T-cell (primary cell): ENCODE measurements around the gene SIRT7. TPM values are rescaled to one million over a fixed set of nuclear protein-coding genes. Genes with fewer than 3 reads are reported as not detected.
A peak's percentile ranks its signal among the peaks of the same experiment; 100 is the strongest.
"Not testable (repeated sequence)": the region's sequence is repeated elsewhere in the genome, so short reads cannot be mapped to it uniquely, and the experiment has no call there.

Experiments used
- ATAC-seq, 4 experiments: fragments of 200-7000 bp in 3 of 4; fragments of 150-1000 bp in 1 of 4; cut with Tn5 transposase; replicated peaks in 1 of 4; 1 replicate in 3 of 4; 2 replicates in 1 of 4; pipeline ENCODE4 v1.10.0; 2021; ENCODE audit warnings: moderate library complexity in 3 of 4, mild to moderate bottlenecking in 2 of 4, moderate number of reproducible peaks in 1 of 4
- CTCF ChIA-PET, 2 donors: fragments of 300-600 bp; sonication (Branson Sonifier 250); formaldehyde crosslinking; loops; one replicate each; lab custom pipeline; 2022; ENCODE audit warnings: antibody characterized with exemption in 2 of 2; lab: Charles Lee
- POLR2A ChIA-PET, 2 donors: fragments of 300-600 bp; sonication (Branson Sonifier 250); formaldehyde crosslinking; loops; one replicate each; lab custom pipeline; 2022; ENCODE audit warnings: antibody characterized with exemption in 2 of 2; lab: Charles Lee
- DNase-seq, 35 experiments: peaks; one replicate each; pipeline versions ENCODE4 v3.0.0 to v3.0.0-alpha.2; 2013 to 2023
- H3K27ac ChIP-seq: one replicate; pipeline ENCODE4 v1.5.1; 2013; ENCODE audit warnings: low read length
- H3K27me3 ChIP-seq, 2 experiments: replicated peaks in 1 of 2; 1 replicate in 1 of 2; 2 replicates in 1 of 2; pipeline versions ENCODE4 v1.6.1 to v1.7.0; 2013; ENCODE audit warnings: low read length in 1 of 2, mixed read lengths in 1 of 2; ENCODE audit not compliant: control insufficient read depth in 2 of 2, insufficient read depth in 2 of 2; ENCODE audit errors: extremely low read depth in 1 of 2
- H3K36me3 ChIP-seq, 2 donors: 1 replicate in 1 of 2; 2 replicates in 1 of 2; pipeline versions ENCODE4 v1.6.1 to v1.7.0; 2013; ENCODE audit warnings: low read length in 1 of 2; ENCODE audit not compliant: control insufficient read depth in 2 of 2, insufficient read depth in 1 of 2; ENCODE audit errors: extremely low read depth in 1 of 2
- H3K4me1 ChIP-seq, 2 experiments: 1 replicate in 1 of 2; 2 replicates in 1 of 2; pipeline versions ENCODE4 v1.6.1 to v1.7.0; 2013; ENCODE audit warnings: low read length in 2 of 2, mixed read lengths in 1 of 2; ENCODE audit not compliant: insufficient read depth in 2 of 2, control insufficient read depth in 1 of 2; ENCODE audit errors: extremely low read depth in 1 of 2
- H3K4me3 ChIP-seq, 2 donors: 1 replicate in 1 of 2; 2 replicates in 1 of 2; pipeline versions ENCODE4 v1.5.1 to v1.7.0; 2013; ENCODE audit warnings: mild to moderate bottlenecking in 2 of 2, low read length in 1 of 2, moderate library complexity in 1 of 2; ENCODE audit not compliant: control insufficient read depth in 1 of 2; ENCODE audit errors: extremely low read depth in 1 of 2
- H3K9me3 ChIP-seq: 2 replicates; pipeline ENCODE4 v1.7.0; 2013
- H3K27ac Mint-ChIP-seq, 2 donors: one replicate each; pipeline ENCODE4 v1.8.0; 2020 to 2021; ENCODE audit warnings: mild to moderate bottlenecking in 2 of 2, mixed read lengths in 2 of 2
- H3K27me3 Mint-ChIP-seq, 2 donors: one replicate each; pipeline ENCODE4 v1.8.0; 2021 to 2022; ENCODE audit warnings: mixed read lengths in 2 of 2
- H3K36me3 Mint-ChIP-seq: one replicate; pipeline ENCODE4 v1.8.0; 2021; ENCODE audit warnings: mixed read lengths
- H3K4me1 Mint-ChIP-seq, 3 donors: one replicate each; pipeline ENCODE4 v1.8.0; 2020 to 2022; ENCODE audit warnings: mixed read lengths in 3 of 3, mild to moderate bottlenecking in 1 of 3
- H3K4me3 Mint-ChIP-seq, 3 donors: one replicate each; pipeline ENCODE4 v1.8.0; 2020 to 2022; ENCODE audit warnings: mild to moderate bottlenecking in 3 of 3, mixed read lengths in 3 of 3, moderate library complexity in 3 of 3
- H3K9me3 Mint-ChIP-seq, 3 donors: one replicate each; pipeline ENCODE4 v1.8.0; 2020 to 2022; ENCODE audit warnings: mixed read lengths in 3 of 3
- WGBS: methylation state at CpG from one replicate; pipeline ENCODE4 v1.1.5; 2013; ENCODE audit warnings: missing lambda C conversion rate; ENCODE audit not compliant: insufficient coverage; 5-methylcytosine and 5-hydroxymethylcytosine counted together
- total RNA-seq, 35 experiments: library from RNA in 6 of 35; stranded (reverse) in 6 of 35; fragments of 120-200 nt in 1 of 35; gene quantifications; one replicate each; pipeline versions ENCODE4 v1.2.1 to v1.2.4 and lab custom pipeline; 2013 to 2026

Gene SIRT7
- total RNA-seq, 5 donors from 2014 or later (not counting 1 experiment from before 2014, with no cell fraction given), result 54.3 to 96.2 (median 77.4) TPM

DNA sequence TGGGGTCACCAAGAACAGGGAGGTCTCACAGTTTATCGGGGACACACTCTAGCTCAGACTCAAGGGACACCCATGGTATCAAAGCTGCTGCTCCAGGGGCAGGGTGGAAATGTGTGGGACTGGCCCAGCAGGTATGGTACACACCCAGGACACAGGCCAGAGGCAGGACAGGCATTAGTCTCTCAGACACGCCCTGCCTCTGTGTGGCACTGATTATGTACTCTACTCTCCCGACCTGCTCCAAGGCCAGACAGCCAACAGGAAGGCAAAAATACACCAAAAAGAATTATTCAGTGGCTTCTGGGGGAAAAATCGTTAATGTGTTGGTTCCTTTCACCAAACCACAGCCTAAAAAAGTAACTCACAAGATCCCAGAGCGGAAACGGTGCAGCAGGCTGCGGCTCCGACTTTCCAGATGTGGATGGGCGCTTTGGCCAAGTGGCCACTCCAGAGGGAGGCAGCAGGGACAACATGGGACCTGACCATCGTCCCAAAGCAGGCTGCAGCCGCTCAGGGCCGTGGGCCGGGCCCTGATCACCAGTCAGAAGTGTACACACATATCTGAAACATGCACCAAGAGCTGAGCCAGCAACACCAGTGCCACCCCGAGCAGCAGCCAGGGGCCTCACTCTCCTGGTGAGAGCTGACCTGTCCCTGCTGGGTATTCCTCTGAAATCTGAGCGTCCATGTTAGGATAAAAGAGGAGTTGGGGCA lies 1.0 kb upstream of the SIRT7 start:
- H3K27me3 ChIP-seq, result no peaks in the 10 kb centered on the region
- no peak overlapping the region for H3K4me3 ChIP-seq
- no peaks in the 10 kb centered on the region for H3K9me3 ChIP-seq
- Mint-ChIP-seq H3K27me3 (no peaks in the 10 kb centered on the region), H3K9me3 (no peaks in the 10 kb centered on the region), H3K36me3 (peaks cover 12% of the 10 kb centered on the region), H3K4me3 (peak overlapping the region; percentile 7 to 88 (median 85)), H3K27ac (peak overlapping the region; percentile 86 to 87), H3K4me1 (peaks cover 20 to 35% (median 26%) of the 10 kb centered on the region in 3 donors)
- POLR2A ChIA-PET, result no interaction called here
- CTCF ChIA-PET, result no interaction called here
- peak overlapping the region; percentile 63 for H3K27ac ChIP-seq
- DNase-seq (no peak), ATAC-seq (no peak)
- 83% methylated on average over 11 of the region's 15 CpGs for WGBS
- peaks cover 11 to 21% of the 10 kb centered on the region in 2 donors for H3K36me3 ChIP-seq
- H3K4me1 ChIP-seq, result peaks cover 16 to 39% of the 10 kb centered on the region in 2 experiments

DNA sequence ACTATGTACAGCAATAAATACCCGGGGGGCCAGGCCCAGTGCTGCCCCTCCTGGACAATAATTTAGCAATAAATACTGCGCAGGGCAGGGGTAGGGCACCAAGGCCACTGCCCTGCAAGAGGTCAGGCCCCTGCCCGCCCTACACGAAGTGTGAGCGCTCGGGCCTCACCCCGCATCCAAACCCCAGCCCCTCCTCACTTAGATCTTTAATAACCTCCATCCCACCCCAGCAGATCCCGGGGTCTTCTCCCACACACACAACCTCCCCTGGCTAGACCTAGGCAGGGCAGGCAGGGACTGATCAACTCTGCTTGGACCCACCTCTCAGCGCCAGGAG lies 325 bp upstream of the SIRT7 start:
- H3K4me3 ChIP-seq, H3K27me3 ChIP-seq, POLR2A ChIA-PET, CTCF ChIA-PET, H3K9me3 Mint-ChIP-seq, H3K27me3 Mint-ChIP-seq, H3K9me3 ChIP-seq: not testable (repeated sequence)
- DNase-seq (peak in 1 of 35 experiments; percentile 27), ATAC-seq (peak in 3 of 4 experiments; percentile 16 to 51 (median 18))
- H3K4me1 ChIP-seq, result peaks cover 12 to 32% of the 10 kb centered on the region in 2 experiments
- H3K36me3 ChIP-seq, result peaks cover 16 to 28% of the 10 kb centered on the region in 2 donors
- peak overlapping the region; percentile 83 to 88 (median 85) for H3K4me3 Mint-ChIP-seq
- peak overlapping the region; percentile 86 to 87 for H3K27ac Mint-ChIP-seq
- 30% methylated on average over 5 of the region's 9 CpGs for WGBS
- peak overlapping the region; percentile 63 for H3K27ac ChIP-seq
- peaks cover 14% of the 10 kb centered on the region for H3K36me3 Mint-ChIP-seq
- peaks cover 20 to 32% (median 26%) of the 10 kb centered on the region in 3 donors for H3K4me1 Mint-ChIP-seq

DNA sequence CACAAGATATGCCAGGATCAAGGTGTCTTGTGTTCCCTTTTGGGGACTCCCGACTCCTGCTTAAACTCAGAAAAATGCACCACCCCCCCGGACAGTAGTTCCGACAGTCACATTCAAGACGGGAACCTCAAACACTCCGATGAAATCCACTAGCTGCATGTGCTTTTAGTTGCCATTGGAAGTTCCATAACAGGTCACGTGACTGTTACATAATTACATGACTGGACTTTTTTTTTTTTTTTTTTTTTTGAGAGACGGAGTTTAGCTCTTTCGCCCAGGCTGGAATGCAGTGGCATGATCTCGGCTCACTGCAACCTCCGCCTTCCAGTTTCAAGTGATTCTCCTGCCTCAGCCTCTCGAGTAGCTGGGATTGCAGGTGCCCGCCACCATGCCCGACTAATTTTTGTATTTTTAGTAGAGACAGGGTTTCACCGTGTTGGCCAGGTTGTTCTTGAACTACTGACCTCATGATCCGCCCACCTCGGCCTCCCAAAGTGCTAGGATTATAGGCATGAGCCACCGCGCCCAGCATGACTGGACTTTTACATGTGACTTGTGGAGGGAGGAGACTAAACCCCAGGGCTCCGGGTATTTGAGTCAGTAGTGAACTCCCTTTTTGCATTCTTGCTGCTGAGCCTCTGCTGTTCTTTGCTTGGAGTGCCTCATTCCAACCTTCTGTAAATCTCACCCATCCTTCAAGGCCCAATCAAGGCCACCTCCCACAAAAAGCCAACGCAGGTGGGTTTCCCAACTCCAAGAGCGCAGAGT lies 1.6 kb downstream of the SIRT7 start:
- Histone ChIP-seq H3K27ac (no peak overlapping the region), H3K4me1 (peaks cover 12 to 36% of the 10 kb centered on the region in 2 experiments), H3K27me3 (no peaks in the 10 kb centered on the region), H3K4me3 (peak overlapping the region in 1 of 2 donors; percentile 61), H3K36me3 (peaks cover 22 to 41% of the 10 kb centered on the region in 2 donors), H3K9me3 (no peaks in the 10 kb centered on the region)
- ATAC-seq, result no peak
- 87% methylated on average over 20 of the region's 21 CpGs for WGBS
- peaks cover 21% of the 10 kb centered on the region for H3K36me3 Mint-ChIP-seq
- no peak for DNase-seq
- ChIA-PET POLR2A (no interaction called here), CTCF (interaction anchor here (0.6 to 0.7 kb wide), 3 partner anchors 12 to 1015 kb away, joined by 3 to 8 read pairs (median 4); no protein-coding TSS in a partner anchor)
- no peaks in the 10 kb centered on the region for H3K9me3 Mint-ChIP-seq
- H3K27ac Mint-ChIP-seq, result peak overlapping the region in 1 of 2 donors; percentile 64
- H3K4me3 Mint-ChIP-seq, result peak overlapping the region; percentile 78 to 85 (median 83)
- H3K27me3 Mint-ChIP-seq, result no peaks in the 10 kb centered on the region
- H3K4me1 Mint-ChIP-seq, result peaks cover 26 to 36% (median 33%) of the 10 kb centered on the region in 3 donors

DNA sequence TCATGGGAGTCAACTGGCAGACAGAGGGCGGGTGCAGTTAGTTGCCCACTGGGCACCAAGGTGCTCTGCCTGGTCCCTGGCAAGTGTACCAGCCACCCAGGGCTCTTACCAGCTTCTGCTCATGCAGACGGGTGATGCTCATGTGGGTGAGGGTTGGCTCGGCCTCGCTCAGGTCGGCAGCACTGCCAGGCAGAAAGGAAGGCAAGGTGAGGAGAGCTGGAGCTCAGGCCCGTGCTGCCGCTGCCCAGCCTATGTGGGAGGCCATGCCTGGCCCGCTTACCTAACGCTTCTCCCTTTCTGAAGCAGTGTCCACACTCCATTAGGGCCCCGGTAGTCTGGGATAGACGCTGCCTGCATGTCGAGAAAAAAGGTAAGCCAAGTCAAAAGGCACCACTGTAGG lies 2.6 kb downstream of the SIRT7 start:
- 94% methylated on average over 9 of the region's 12 CpGs for WGBS
- H3K4me3 Mint-ChIP-seq, result peak overlapping the region in 2 of 3 donors; percentile 17 to 43
- Histone ChIP-seq H3K4me3 (no peak overlapping the region), H3K9me3 (no peaks in the 10 kb centered on the region), H3K27ac (no peak overlapping the region), H3K27me3 (no peaks in the 10 kb centered on the region), H3K36me3 (peaks cover 22 to 41% of the 10 kb centered on the region in 2 donors), H3K4me1 (peaks cover 17 to 41% of the 10 kb centered on the region in 2 experiments)
- no peak overlapping the region for H3K27ac Mint-ChIP-seq
- no peaks in the 10 kb centered on the region for H3K9me3 Mint-ChIP-seq
- DNase-seq, result no peak
- ATAC-seq, result no peak
- peaks cover 21% of the 10 kb centered on the region for H3K36me3 Mint-ChIP-seq
- no peaks in the 10 kb centered on the region for H3K27me3 Mint-ChIP-seq
- ChIA-PET POLR2A (no interaction called here), CTCF (no interaction called here)
- H3K4me1 Mint-ChIP-seq, result peaks cover 26 to 39% (median 34%) of the 10 kb centered on the region in 3 donors

DNA sequence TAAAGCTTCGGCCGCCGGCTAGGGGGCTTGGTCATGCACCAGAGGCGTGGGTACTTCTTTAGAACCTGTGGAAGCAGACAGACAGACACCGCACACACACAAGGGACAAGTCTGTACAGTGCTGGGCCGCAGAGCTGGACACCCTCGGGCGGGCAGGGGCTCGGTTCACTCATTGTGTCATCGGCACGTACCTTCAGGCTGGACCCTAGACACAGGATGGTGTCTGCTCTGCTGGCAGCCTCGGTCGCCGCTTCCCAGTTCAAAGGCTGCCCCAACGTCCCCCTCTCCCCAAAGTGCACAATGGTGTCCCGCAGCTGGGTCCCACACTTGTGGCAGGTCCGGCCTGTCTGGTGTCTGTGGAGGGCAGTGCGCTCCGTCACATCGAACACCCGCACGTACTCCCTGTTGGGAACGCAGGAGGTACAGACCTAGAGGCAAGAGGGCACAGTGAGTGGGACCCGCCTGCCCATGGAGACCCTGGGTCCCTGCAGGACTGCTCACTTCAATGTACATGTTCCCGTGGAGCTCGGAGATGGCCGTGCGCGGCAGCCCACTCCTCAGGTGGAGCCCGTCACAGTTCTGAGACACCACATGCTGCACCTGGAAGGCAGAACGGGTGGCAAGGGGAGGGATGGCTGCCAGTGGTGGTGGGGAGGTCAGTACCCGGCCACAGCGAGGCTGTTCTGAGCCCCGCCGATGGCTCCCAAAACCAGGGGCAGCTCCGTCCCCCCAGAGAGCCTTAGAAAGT lies 3.7 kb downstream of the SIRT7 start:
- 94% methylated on average over 22 of the region's 36 CpGs for WGBS
- Histone ChIP-seq H3K4me1 (peaks cover 18 to 52% of the 10 kb centered on the region in 2 experiments), H3K27me3 (no peaks in the 10 kb centered on the region), H3K4me3 (no peak overlapping the region), H3K9me3 (no peaks in the 10 kb centered on the region), H3K27ac (no peak overlapping the region), H3K36me3 (peaks cover 23 to 43% of the 10 kb centered on the region in 2 donors)
- ChIA-PET CTCF (no interaction called here), POLR2A (no interaction called here)
- Mint-ChIP-seq H3K27me3 (no peaks in the 10 kb centered on the region), H3K4me1 (peaks cover 26 to 39% (median 34%) of the 10 kb centered on the region in 3 donors), H3K36me3 (peaks cover 21% of the 10 kb centered on the region), H3K9me3 (no peaks in the 10 kb centered on the region), H3K27ac (no peak overlapping the region), H3K4me3 (no peak overlapping the region)
- no peak for ATAC-seq
- no peak for DNase-seq
